ENCODE results near the gene TRIM10.
A peak's percentile ranks its signal among the peaks of the same experiment; 100 is the strongest.

TRIM10 gene

DNA sequence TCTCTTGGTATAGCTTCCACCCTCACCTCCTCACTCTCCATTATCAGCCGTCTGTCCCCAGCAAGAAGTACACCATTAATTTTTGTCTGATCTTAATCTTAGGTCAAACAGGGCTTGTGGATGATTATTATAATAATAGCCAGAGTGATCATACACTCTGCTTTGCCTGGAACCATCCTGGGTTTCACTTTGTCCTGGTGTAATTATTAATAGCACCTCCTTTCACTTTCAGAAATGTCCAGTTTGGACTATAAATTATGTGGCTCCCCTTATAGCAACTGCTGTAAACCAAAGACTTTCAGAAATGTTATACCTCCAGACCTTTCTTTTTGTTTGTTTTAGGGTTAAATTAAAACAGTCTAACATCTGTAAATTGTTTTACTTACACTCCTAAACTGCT is 47.2 kb downstream of the TRIM10 start:
- peaks cover 56% of the 10 kb centered on the region for H3K27me3 Mint-ChIP-seq (ENCODE audit: low read depth)
- no peaks in the 10 kb centered on the region for H3K36me3 Mint-ChIP-seq (ENCODE audit: low read depth)
- no peak overlapping the region for H3K27ac Mint-ChIP-seq
- no peak for DNase-seq (ENCODE audit: low spot score)
- H3K4me3 Mint-ChIP-seq, result no peak overlapping the region
- no peaks in the 10 kb centered on the region for H3K9me3 Mint-ChIP-seq
- peaks cover 4% of the 10 kb centered on the region for H3K4me1 Mint-ChIP-seq (ENCODE audit: low read depth)

DNA sequence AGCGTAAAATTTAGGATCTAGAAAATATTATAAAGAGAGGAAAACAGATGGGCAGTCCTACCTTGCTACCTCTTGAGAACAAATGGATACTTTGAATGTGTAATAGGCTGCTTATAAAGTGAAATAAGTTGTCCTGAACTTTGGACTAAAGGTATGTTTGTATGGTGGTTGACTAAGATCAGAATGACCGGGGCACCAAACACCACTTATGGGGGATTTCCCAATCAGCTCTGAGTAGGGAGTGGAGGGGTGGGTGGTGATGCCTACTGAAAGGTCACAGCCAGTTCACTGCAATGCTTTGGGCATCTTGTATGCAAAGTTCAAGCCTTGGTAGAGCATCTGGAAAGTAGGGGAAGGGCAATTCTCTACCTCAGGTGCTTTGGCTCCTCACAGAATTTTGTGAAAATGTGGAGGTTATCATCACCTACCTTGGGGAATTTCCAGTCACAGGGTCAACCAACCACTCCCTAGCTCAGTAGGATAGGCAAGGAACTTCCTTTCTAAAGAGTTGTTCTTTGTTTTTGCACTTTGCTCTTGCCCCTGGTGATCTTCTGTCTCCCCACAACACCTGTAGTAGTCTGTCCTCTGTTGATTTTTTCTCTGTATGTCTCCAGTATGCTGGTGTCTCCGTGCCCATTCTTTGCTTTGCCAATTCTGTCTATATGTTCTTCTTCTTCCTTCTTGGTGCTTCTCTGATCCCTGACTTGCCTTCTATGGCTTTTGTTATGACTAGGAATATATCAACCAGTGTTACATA is 47.8 kb downstream of the TRIM10 start, which contains the start of gene TRIM31:
TRIM31 (minus strand) TSS at position 88 of the 757 bp plus-strand sequence. CDS start 285 bp downstream, outside the sequence.
- H3K4me1 Mint-ChIP-seq (ENCODE audit: low read depth), result peaks cover 4% of the 10 kb centered on the region
- no peak within 1 kb of the TSS for H3K27ac Mint-ChIP-seq
- DNase-seq (ENCODE audit: low spot score), result no peak
- H3K9me3 Mint-ChIP-seq, result no peaks in the 10 kb centered on the region
- peaks cover 59% of the 10 kb centered on the region for H3K27me3 Mint-ChIP-seq (ENCODE audit: low read depth)
- no peaks in the 10 kb centered on the region for H3K36me3 Mint-ChIP-seq (ENCODE audit: low read depth)
- no peak within 1 kb of the TSS for H3K4me3 Mint-ChIP-seq

DNA sequence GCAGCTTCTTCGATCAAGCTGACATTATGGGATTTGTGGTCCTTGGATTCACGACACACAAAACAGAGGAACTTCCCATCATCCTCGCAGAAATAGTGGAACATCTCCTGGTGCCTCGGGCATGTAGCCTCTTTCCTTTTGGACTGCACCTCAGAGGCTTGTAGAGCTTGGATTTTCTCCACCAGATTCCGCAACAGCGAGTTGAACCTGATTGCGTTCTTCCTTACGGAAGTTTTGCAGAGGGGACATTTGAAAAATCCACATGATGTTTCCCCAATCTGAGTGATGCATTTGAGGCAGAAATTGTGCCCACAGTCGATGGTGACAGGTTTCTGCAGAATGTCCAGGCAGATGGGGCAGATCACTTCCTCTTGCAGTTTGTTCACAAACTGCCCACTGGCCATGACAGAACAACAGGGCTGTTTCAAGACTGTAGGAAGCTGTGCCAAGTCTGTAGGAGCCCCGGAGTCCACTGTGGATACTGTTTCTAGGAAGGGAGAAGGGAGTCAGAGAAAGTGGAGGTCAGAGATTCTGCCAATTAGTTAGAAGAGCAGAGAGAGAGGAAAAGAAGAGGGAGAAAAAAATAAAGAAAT is 48.5 kb downstream of the TRIM10 start:
- no peaks in the 10 kb centered on the region for H3K36me3 Mint-ChIP-seq (ENCODE audit: low read depth)
- H3K27ac Mint-ChIP-seq, result no peak overlapping the region
- no peaks in the 10 kb centered on the region for H3K9me3 Mint-ChIP-seq
- H3K4me1 Mint-ChIP-seq (ENCODE audit: low read depth), result peaks cover 7% of the 10 kb centered on the region
- no peak for DNase-seq (ENCODE audit: low spot score)
- no peak overlapping the region for H3K4me3 Mint-ChIP-seq
- H3K27me3 Mint-ChIP-seq (ENCODE audit: low read depth), result peaks cover 65% of the 10 kb centered on the region

DNA sequence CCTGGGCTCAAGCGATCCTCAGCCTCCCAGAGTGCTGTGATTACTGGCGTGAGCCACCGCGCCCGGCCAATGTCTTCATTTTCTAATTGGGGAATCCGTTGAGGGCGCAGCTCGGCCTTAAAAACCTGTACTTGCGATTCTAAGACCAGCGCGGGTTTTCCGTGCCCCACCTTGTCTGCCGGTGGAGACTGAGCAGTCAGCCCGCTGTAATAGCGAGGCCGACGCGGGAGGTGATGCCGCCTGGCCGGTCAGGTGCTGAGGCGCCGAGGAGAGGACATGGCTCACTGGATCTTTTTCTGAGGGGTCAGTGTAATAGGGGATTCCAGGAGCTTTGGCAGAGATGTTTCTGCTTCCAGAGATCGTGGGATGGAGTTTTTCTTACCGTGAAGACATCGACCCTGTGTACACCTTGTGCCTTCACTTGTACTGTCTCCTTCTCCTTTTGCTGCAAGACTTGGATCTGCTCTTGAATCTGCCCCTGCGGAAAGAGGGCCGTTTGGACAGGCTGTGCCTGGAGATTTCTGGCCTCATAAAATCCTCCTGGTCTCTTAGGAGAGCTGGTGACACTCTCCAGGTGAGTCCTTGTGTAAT is 49.6 kb downstream of the TRIM10 start:
- H3K9me3 Mint-ChIP-seq, result no peaks in the 10 kb centered on the region
- peaks cover 7% of the 10 kb centered on the region for H3K4me1 Mint-ChIP-seq (ENCODE audit: low read depth)
- no peaks in the 10 kb centered on the region for H3K36me3 Mint-ChIP-seq (ENCODE audit: low read depth)
- no peak overlapping the region for H3K27ac Mint-ChIP-seq
- H3K27me3 Mint-ChIP-seq (ENCODE audit: low read depth), result peaks cover 65% of the 10 kb centered on the region
- H3K4me3 Mint-ChIP-seq, result no peak overlapping the region
- no peak for DNase-seq (ENCODE audit: low spot score)

DNA sequence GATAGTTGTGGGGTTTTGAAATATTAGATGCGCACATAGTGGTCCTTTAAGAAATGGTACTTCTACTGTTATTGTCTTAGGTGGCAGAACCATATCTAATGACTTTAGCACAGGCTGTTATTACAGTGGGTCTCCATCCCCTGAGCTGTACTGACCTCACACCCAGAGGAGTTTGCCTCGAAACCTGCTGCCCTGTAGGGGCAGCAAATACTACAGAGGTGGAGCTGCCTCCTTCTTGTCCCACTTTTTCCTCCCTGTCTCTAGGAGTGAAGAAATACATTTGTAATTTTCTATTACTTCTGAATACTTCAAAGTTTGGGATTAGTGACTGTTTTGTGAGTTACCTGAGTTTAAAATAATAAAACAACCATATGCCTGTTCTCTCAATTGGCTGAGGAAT is 56.4 kb downstream of the TRIM10 start:
- Mint-ChIP-seq H3K27me3 (ENCODE audit: low read depth) (peaks cover 64% of the 10 kb centered on the region), H3K4me1 (ENCODE audit: low read depth) (peaks cover 30% of the 10 kb centered on the region), H3K9me3 (no peaks in the 10 kb centered on the region), H3K36me3 (ENCODE audit: low read depth) (no peaks in the 10 kb centered on the region), H3K4me3 (no peak overlapping the region), H3K27ac (no peak overlapping the region)
- no peak for DNase-seq (ENCODE audit: low spot score)

DNA sequence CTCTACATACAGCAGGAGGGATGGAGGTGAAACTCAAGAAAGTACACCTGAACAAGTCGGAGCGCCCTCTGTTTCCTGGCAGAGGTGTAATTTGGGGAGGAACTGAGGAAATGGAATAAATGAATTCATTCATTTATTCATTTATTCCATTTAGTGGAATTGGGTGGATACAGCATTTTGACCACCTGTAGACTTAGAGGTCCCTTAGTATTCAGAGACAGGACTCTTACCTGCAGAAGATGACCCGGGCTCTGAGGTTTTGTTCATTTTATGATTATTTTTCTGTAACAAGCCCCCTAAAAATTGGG is 57.2 kb downstream of the TRIM10 start:
- no peak for DNase-seq (ENCODE audit: low spot score)
- peaks cover 30% of the 10 kb centered on the region for H3K4me1 Mint-ChIP-seq (ENCODE audit: low read depth)
- H3K4me3 Mint-ChIP-seq, result peak overlapping the region; percentile 92
- H3K27ac Mint-ChIP-seq, result no peak overlapping the region
- peaks cover 68% of the 10 kb centered on the region for H3K27me3 Mint-ChIP-seq (ENCODE audit: low read depth)
- no peaks in the 10 kb centered on the region for H3K36me3 Mint-ChIP-seq (ENCODE audit: low read depth)
- no peaks in the 10 kb centered on the region for H3K9me3 Mint-ChIP-seq

DNA sequence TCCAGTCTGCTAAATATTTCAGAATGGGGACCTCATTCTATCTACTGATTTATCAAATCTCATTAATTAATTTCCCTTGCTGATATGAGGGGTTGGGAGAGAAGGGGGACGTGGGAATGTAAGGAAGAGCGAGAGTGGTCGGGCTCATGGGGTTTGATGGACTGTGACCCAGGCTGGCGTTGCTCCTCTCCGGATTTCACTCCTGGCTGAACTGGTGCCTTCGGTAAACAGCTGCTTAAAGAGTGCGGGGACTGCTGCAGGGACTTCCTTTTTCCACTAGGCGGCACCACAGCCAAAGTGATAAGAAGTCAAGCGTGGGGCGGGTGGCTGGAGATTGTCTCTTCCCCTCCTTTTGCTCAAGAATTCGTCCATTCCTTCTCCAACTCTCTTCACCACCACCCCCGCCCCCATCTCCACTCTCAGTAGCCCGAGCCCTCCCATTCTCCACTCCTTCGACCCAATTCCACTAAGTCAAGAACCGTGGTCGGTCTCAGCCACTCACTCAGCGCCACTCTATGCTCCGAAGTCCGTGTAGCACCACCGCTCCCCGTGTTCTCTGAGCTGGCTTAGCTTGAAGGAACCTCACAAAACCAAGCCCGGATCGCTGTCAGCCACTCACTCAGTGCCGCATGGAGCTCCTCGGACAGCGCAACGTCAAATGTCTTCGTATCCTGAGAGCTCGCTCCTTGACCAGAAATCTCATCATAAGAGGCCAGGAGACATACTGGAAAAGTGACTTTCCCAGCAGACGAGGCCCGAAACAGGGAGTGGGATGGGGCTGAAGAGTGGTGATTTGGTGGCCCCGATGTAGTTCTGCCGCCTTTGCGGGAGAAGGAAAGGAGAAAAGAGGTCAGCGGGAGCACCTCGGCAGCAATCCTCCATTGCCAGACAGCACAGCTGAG is 57.8 kb downstream of the TRIM10 start:
- DNase-seq (ENCODE audit: low spot score), result peak; percentile 79
- H3K36me3 Mint-ChIP-seq (ENCODE audit: low read depth), result no peaks in the 10 kb centered on the region
- H3K27me3 Mint-ChIP-seq (ENCODE audit: low read depth), result peaks cover 69% of the 10 kb centered on the region
- peaks cover 30% of the 10 kb centered on the region for H3K4me1 Mint-ChIP-seq (ENCODE audit: low read depth)
- peak overlapping the region; percentile 92 for H3K4me3 Mint-ChIP-seq
- H3K27ac Mint-ChIP-seq, result peak overlapping the region; percentile 67
- H3K9me3 Mint-ChIP-seq, result no peaks in the 10 kb centered on the region

DNA sequence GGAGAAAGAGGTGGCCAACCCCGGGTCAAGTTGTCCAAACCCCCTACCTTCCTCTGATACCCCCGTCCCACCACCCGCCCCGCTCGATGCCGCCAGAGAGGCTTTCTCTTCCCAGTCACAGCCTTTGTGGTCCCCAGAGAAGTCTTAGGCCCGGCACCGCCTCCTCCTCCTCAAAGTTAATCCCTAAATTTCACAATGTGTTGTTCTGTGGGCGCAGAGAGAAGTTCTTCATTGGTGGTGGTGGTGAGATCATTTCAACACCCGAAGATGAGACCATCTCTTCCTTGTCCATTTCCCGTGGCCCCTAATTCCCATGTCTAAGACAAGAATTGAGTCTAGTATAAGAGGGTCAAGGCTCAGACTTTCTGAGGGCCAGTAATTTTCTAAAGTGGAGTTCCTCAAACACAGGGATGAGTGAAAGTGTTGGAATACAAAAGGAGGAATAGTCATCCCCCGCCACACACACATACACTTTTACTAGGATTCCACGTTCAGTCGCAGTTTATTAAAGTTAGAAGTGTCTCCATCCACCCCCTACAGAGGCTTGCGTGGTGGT is 58.5 kb downstream of the TRIM10 start:
- no peaks in the 10 kb centered on the region for H3K36me3 Mint-ChIP-seq (ENCODE audit: low read depth)
- H3K4me1 Mint-ChIP-seq (ENCODE audit: low read depth), result peaks cover 31% of the 10 kb centered on the region
- H3K4me3 Mint-ChIP-seq, result peak overlapping the region; percentile 92
- H3K27me3 Mint-ChIP-seq (ENCODE audit: low read depth), result peaks cover 68% of the 10 kb centered on the region
- no peaks in the 10 kb centered on the region for H3K9me3 Mint-ChIP-seq
- H3K27ac Mint-ChIP-seq, result peak overlapping the region; percentile 67
- DNase-seq (ENCODE audit: low spot score), result no peak

All from T-helper 2 cell treated with Interferon-gamma antibody and Interleukin-4, amounts not matched to agents 5 μg/mL and 100 μg/mL, for 36 hours (primary cell).